ENCODE results near the gene RCOR1.

DNA sequence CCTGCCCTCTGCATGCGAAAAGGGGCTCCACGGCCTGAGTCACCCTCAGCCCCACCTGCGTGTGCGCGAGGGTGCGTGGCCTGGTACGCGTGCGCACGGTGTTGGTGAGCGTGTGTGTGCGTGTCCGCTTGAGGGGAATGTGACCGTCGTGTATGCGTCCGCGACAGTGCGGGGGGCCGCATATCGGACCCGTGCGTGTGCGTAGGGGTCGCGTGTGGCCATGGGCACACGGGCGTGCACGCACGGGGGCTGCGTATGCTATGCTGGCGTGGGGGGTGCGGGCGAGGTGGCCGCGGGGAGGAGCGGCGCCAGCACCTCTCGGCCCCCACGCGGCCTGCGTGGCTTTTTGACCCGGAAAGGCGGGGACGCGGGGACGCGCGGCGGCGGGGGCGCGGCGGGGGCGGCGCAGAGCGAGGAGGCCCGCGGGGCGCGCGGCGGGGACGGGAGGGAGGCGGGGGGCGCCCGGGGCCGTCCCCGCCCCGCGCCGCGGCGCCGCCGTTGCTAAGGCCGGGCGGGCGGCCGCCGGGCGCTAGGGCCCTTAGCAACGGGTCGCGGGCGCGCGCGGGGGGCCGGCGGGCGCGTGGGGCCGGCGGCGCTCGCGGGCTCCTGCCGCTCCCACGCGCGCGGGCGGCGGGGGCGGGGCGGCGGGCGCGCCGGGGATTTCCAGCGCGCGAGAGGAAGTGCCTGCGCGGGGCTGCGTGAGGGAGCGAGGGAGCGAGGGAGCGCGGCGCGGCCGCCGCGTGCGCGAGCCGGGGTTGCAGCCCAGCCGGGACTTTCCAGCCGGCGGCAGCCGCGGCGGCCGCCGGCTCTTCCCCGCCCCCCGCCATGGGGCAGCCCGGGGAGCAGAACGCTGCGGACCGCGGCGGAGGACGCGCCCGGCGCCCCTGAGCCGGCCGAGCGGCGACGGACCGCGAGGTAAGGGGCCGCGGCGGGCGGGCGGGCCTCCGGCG is 184.6 kb downstream of the RCOR1 start, which contains the start of gene TRAF3:
- TF ChIP-seq, protein P1, sequence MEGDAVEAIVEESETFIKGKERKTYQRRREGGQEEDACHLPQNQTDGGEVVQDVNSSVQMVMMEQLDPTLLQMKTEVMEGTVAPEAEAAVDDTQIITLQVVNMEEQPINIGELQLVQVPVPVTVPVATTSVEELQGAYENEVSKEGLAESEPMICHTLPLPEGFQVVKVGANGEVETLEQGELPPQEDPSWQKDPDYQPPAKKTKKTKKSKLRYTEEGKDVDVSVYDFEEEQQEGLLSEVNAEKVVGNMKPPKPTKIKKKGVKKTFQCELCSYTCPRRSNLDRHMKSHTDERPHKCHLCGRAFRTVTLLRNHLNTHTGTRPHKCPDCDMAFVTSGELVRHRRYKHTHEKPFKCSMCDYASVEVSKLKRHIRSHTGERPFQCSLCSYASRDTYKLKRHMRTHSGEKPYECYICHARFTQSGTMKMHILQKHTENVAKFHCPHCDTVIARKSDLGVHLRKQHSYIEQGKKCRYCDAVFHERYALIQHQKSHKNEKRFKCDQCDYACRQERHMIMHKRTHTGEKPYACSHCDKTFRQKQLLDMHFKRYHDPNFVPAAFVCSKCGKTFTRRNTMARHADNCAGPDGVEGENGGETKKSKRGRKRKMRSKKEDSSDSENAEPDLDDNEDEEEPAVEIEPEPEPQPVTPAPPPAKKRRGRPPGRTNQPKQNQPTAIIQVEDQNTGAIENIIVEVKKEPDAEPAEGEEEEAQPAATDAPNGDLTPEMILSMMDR (conservative IDR thresholded peaks at IDR 0.05; ENCODE audit: low read depth, low read length), result no peak
- TF ChIP-seq SMC3 (IDR thresholded peaks at IDR 0.05; ENCODE audit: low read depth, low read length), result no peak
- no peak for TF ChIP-seq RCOR1 (IDR thresholded peaks at IDR 0.05; ENCODE audit: insufficient replicate concordance, low read length)
- TF ChIP-seq POLR2A (IDR thresholded peaks at IDR 0.05; ENCODE audit: low read depth, low read length), result peak; percentile 79
- TF ChIP-seq MXI1 (IDR thresholded peaks at IDR 0.05; ENCODE audit: borderline replicate concordance, low read depth, low read length), result peak; percentile 71; the same call in 1 of the 2 replicates
- no peak for TF ChIP-seq CHD1 (IDR thresholded peaks at IDR 0.05; ENCODE audit: low read depth, low read length)
